WTC11 (cell line): ENCODE measurements around the gene PTPN4. TPM values are rescaled to one million over a fixed set of nuclear protein-coding genes. Genes with fewer than 3 reads are reported as not detected.

Source experiments
- ATAC-seq: fragments of 200-7000 bp; cut with Tn5 transposase; 2 replicates; pipeline ENCODE4 v1.10.0; 2021; ENCODE audit warnings: mild to moderate bottlenecking, moderate library complexity
- CTCF ChIA-PET: fragments of 300-600 bp; sonication (Branson Sonifier 250); formaldehyde crosslinking; loops from one replicate; lab custom pipeline; 2021; ENCODE audit warnings: antibody characterized with exemption; lab: Charles Lee
- POLR2A ChIA-PET: fragments of 350-600 bp; sonication (Branson Sonifier 250); formaldehyde crosslinking; loops from one replicate; lab custom pipeline; 2021; ENCODE audit warnings: antibody characterized with exemption; lab: Charles Lee
- DNase-seq: peaks from one replicate; pipeline ENCODE4 v3.0.0; 2021; ENCODE audit warnings: low spot score
- H3K27ac Mint-ChIP-seq: 2 replicates; pipeline ENCODE4 v1.8.0; 2021; ENCODE audit warnings: mixed read lengths
- H3K27me3 Mint-ChIP-seq: 2 replicates; pipeline ENCODE4 v1.8.0; 2021; ENCODE audit warnings: low read depth, mild to moderate bottlenecking, moderate library complexity, mixed read lengths
- H3K36me3 Mint-ChIP-seq: 2 replicates; pipeline ENCODE4 v1.8.0; 2021; ENCODE audit warnings: mixed read lengths
- H3K4me1 Mint-ChIP-seq: 2 replicates; pipeline ENCODE4 v1.8.0; 2022; ENCODE audit warnings: mixed read lengths
- H3K4me3 Mint-ChIP-seq: 2 replicates; pipeline ENCODE4 v1.8.0; 2021; ENCODE audit warnings: mild to moderate bottlenecking, moderate library complexity, mixed read lengths
- H3K9me3 Mint-ChIP-seq: 2 replicates; pipeline ENCODE4 v1.8.0; 2021; ENCODE audit warnings: mixed read lengths
- ARID4B ChIP-seq: sonication (generic); formaldehyde crosslinking; IDR thresholded peaks from 2 replicates; pipeline ENCODE4 v1.8.0; 2023; ENCODE audit warnings: missing genetic modification reagents, mild to moderate bottlenecking, borderline replicate concordance
- CTCF ChIP-seq: fragments of 200-600 bp; IDR thresholded peaks from 2 replicates; pipeline ENCODE4 v1.8.0; 2022; ENCODE audit warnings: antibody characterized with exemption
- FOXP4 ChIP-seq: sonication (generic); formaldehyde crosslinking; IDR thresholded peaks from 2 replicates; pipeline ENCODE4 v1.8.0; 2022; ENCODE audit warnings: mild to moderate bottlenecking, missing genetic modification reagents
- GABPB1 ChIP-seq: sonication (generic); formaldehyde crosslinking; IDR thresholded peaks from 2 replicates; pipeline ENCODE4 v1.8.1; 2023; ENCODE audit warnings: mild to moderate bottlenecking, missing genetic modification reagents
- GRHL2 ChIP-seq: fragments of 250-450 bp; sonication (Bioruptor Pico); IDR thresholded peaks from 2 replicates; pipeline ENCODE4 v1.8.0; 2022; ENCODE audit warnings: mild to moderate bottlenecking, moderate library complexity; ENCODE audit not compliant: insufficient replicate concordance, severe bottlenecking
- IRF2 ChIP-seq: sonication (generic); formaldehyde crosslinking; IDR thresholded peaks from 2 replicates; pipeline ENCODE4 v1.8.0; 2022; ENCODE audit warnings: low read depth, missing genetic modification reagents, borderline replicate concordance
- MYBL2 ChIP-seq: sonication (generic); formaldehyde crosslinking; IDR thresholded peaks from 2 replicates; pipeline ENCODE4 v1.8.1; 2023; ENCODE audit warnings: mild to moderate bottlenecking, moderate library complexity, missing genetic modification reagents
- NFATC4 ChIP-seq: fragments of 250-450 bp; sonication (Bioruptor Pico); IDR thresholded peaks from 2 replicates; pipeline ENCODE4 v1.9.0; 2021; ENCODE audit warnings: mild to moderate bottlenecking
- PRRX2 ChIP-seq: fragments of 250-450 bp; sonication (Bioruptor Pico); IDR thresholded peaks from 2 replicates; pipeline ENCODE4 v1.8.0; 2021; ENCODE audit warnings: mild to moderate bottlenecking
- SMAD4 ChIP-seq: sonication (generic); formaldehyde crosslinking; IDR thresholded peaks from 2 replicates; pipeline ENCODE4 v1.8.0; 2022; ENCODE audit warnings: mild to moderate bottlenecking, missing genetic modification reagents
- ZBTB43 ChIP-seq: sonication (generic); formaldehyde crosslinking; IDR thresholded peaks from 2 replicates; pipeline ENCODE4 v1.8.1; 2023; ENCODE audit warnings: mild to moderate bottlenecking, missing genetic modification reagents
- ZNF232 ChIP-seq: sonication (generic); formaldehyde crosslinking; IDR thresholded peaks from 2 replicates; pipeline ENCODE4 v1.8.0; 2022; ENCODE audit warnings: mild to moderate bottlenecking, missing genetic modification reagents
- ZNF263 ChIP-seq: sonication (generic); formaldehyde crosslinking; IDR thresholded peaks from 2 replicates; pipeline ENCODE4 v1.8.1; 2022; ENCODE audit warnings: low read depth, mild to moderate bottlenecking, moderate library complexity, missing genetic modification reagents
- ZNF423 ChIP-seq: fragments of 250-450 bp; sonication (Bioruptor Pico); IDR thresholded peaks from 2 replicates; pipeline ENCODE4 v2.1.2; 2022; ENCODE audit warnings: mild to moderate bottlenecking, moderate library complexity
- total RNA-seq: library from RNA; stranded (reverse); gene quantifications from 3 replicates; pipeline ENCODE4 v1.2.3, GENCODE V29; 2021

Gene PTPN4
- total RNA-seq, 1 experiment from 2014 or later: 85.8 TPM

GRCh38 chr2:119871725-119872124 lies 112.0 kb downstream of the PTPN4 start (continued):
- TF ChIP-seq CTCF: no peak

- TF ChIP-seq ZNF423 (CRISPR knock-in tag) (no peak), GABPB1 (CRISPR knock-in tag) (no peak), ZBTB43 (CRISPR knock-in tag) (no peak), GRHL2 (CRISPR knock-in tag) (no peak), NFATC4 (CRISPR knock-in tag) (no peak), PRRX2 (no peak), ARID4B (CRISPR knock-in tag) (no peak), ZNF232 (CRISPR knock-in tag) (no peak), ZNF263 (CRISPR knock-in tag) (no peak), IRF2 (CRISPR knock-in tag) (no peak), MYBL2 (CRISPR knock-in tag) (no peak), FOXP4 (CRISPR knock-in tag) (no peak), SMAD4 (CRISPR knock-in tag) (no peak)
- ChIA-PET POLR2A (no interaction called here), CTCF (interaction anchor here (0.6 kb wide), 1 partner anchor 48 kb away, joined by 3 read pairs; no protein-coding TSS in a partner anchor)
- Mint-ChIP-seq H3K9me3 (peaks cover 11% of the 10 kb centered on the region), H3K4me1 (peaks cover 11% of the 10 kb centered on the region), H3K27me3 (no peaks in the 10 kb centered on the region), H3K27ac (no peak overlapping the region), H3K4me3 (no peak overlapping the region), H3K36me3 (peaks cover 8% of the 10 kb centered on the region)
- ATAC-seq (no peak), DNase-seq (no peak)
Measured at GRCh38 chr2:119873350-119874315, 113.9 kb downstream of the PTPN4 start.
